Lower leg skin (tissue), 3 donors: ENCODE data around the gene DENND1A.

Experiments
- POLR2A ChIP-seq, 2 donors: fragments of 450-650 bp; IDR thresholded peaks; one replicate each; pipeline ENCODE4 v1.6.1; 2016 to 2017; ENCODE audit warnings: antibody characterized with exemption in 2 of 2, mild to moderate bottlenecking in 1 of 2, moderate library complexity in 1 of 2
- TF ChIP-seq, protein P1 (sequence below), 3 donors: fragments of 450-650 bp; IDR thresholded peaks; one replicate each; pipeline ENCODE4 v1.5.1; 2016; ENCODE audit warnings: antibody characterized with exemption in 3 of 3, mild to moderate bottlenecking in 3 of 3, moderate library complexity in 2 of 3

- TF ChIP-seq, protein P1, sequence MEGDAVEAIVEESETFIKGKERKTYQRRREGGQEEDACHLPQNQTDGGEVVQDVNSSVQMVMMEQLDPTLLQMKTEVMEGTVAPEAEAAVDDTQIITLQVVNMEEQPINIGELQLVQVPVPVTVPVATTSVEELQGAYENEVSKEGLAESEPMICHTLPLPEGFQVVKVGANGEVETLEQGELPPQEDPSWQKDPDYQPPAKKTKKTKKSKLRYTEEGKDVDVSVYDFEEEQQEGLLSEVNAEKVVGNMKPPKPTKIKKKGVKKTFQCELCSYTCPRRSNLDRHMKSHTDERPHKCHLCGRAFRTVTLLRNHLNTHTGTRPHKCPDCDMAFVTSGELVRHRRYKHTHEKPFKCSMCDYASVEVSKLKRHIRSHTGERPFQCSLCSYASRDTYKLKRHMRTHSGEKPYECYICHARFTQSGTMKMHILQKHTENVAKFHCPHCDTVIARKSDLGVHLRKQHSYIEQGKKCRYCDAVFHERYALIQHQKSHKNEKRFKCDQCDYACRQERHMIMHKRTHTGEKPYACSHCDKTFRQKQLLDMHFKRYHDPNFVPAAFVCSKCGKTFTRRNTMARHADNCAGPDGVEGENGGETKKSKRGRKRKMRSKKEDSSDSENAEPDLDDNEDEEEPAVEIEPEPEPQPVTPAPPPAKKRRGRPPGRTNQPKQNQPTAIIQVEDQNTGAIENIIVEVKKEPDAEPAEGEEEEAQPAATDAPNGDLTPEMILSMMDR (IDR thresholded peaks at IDR 0.05), result no peak
- TF ChIP-seq POLR2A (IDR thresholded peaks at IDR 0.05), result no peak
These were observed 511.4 kb downstream of the DENND1A start for GRCh38 chr9:123418506-123418905.
